Measurements from ENCODE around the gene LRRN2.

The LRRN2 gene

GRCh38 chr1:204714194-204714860 lies 28.8 kb upstream of the LRRN2 start:
- Histone ChIP-seq H3K36me3 (no peaks in the 10 kb centered on the region), H3K27me3 (no peaks in the 10 kb centered on the region), H3K4me1 (peaks cover 6% of the 10 kb centered on the region), H3K4me3 (ENCODE audit: low read depth, low read length) (no peak overlapping the region), H3K9me3 (no peaks in the 10 kb centered on the region)
- TF ChIP-seq CTCF (IDR thresholded peaks at IDR 0.05; ENCODE audit: low read depth, low read length) = no peak
- DNase-seq = no peak

GRCh38 chr1:204713541-204713940 lies 28.0 kb upstream of the LRRN2 start:
- DNase-seq = no peak
- TF ChIP-seq CTCF (IDR thresholded peaks at IDR 0.05; ENCODE audit: low read depth, low read length) = no peak
- Histone ChIP-seq H3K27me3 (no peaks in the 10 kb centered on the region), H3K4me1 (peaks cover 6% of the 10 kb centered on the region), H3K4me3 (ENCODE audit: low read depth, low read length) (no peak overlapping the region), H3K9me3 (no peaks in the 10 kb centered on the region), H3K36me3 (no peaks in the 10 kb centered on the region)

- peaks cover 6% of the 10 kb centered on the region for H3K4me1 ChIP-seq
- no peaks in the 10 kb centered on the region for H3K36me3 ChIP-seq
- H3K9me3 ChIP-seq = no peaks in the 10 kb centered on the region
- no peak overlapping the region for H3K4me3 ChIP-seq (ENCODE audit: low read depth, low read length)
- TF ChIP-seq CTCF (IDR thresholded peaks at IDR 0.05; ENCODE audit: low read depth, low read length) = no peak
- H3K27me3 ChIP-seq = no peaks in the 10 kb centered on the region
- no peak for DNase-seq
These were observed 27.3 kb upstream of the LRRN2 start for GRCh38 chr1:204712708-204713430.

GRCh38 chr1:204711947-204712701 lies 26.6 kb upstream of the LRRN2 start:
- Histone ChIP-seq H3K27me3 (no peaks in the 10 kb centered on the region), H3K36me3 (no peaks in the 10 kb centered on the region), H3K9me3 (no peaks in the 10 kb centered on the region), H3K4me3 (ENCODE audit: low read depth, low read length) (peak overlapping the region; percentile 17), H3K4me1 (peaks cover 6% of the 10 kb centered on the region)
- no peak for TF ChIP-seq CTCF (IDR thresholded peaks at IDR 0.05; ENCODE audit: low read depth, low read length)
- DNase-seq = peak; percentile 74

GRCh38 chr1:204711103-204711946 lies 25.8 kb upstream of the LRRN2 start:
- Histone ChIP-seq H3K4me1 (peaks cover 7% of the 10 kb centered on the region), H3K4me3 (ENCODE audit: low read depth, low read length) (no peak overlapping the region), H3K9me3 (no peaks in the 10 kb centered on the region), H3K27me3 (no peaks in the 10 kb centered on the region), H3K36me3 (no peaks in the 10 kb centered on the region)
- no peak for DNase-seq
- no peak for TF ChIP-seq CTCF (IDR thresholded peaks at IDR 0.05; ENCODE audit: low read depth, low read length)
